Measurements from ENCODE around the gene HIKESHI. TPM values are rescaled to one million over a fixed set of nuclear protein-coding genes. Genes with fewer than 3 reads are reported as not detected.

The HIKESHI gene
- total and polyA plus RNA-seq, 2 of the 8 experiments (the other 6 are each of a cell fraction or from before 2014, with no cell fraction given) = 65.4 to 90.2 TPM

GRCh38 chr11:86265194-86265593 is 36.8 kb upstream of the HIKESHI start:
- Histone ChIP-seq H3K9me3 (ENCODE audit: insufficient read depth in 2 of 2, low read depth in 1 of 2, low read length in 1 of 2) (no peaks in the 10 kb centered on the region), H2AFZ (ENCODE audit: low read length) (no peak overlapping the region), H3K56ac (replicated peaks; ENCODE audit: insufficient read length, low read depth, low read length) (no peak overlapping the region), H3K79me1 (ENCODE audit: low read depth, low read length) (no peaks in the 10 kb centered on the region; the same call in 1 of the 2 replicates), H2BK5ac (ENCODE audit: low read depth, low read length) (no peak overlapping the region), H3K9ac (replicated peaks in 1 of 4; ENCODE audit: extremely low read depth in 1 of 4, low read depth in 3 of 4, low read length in 3 of 4) (no peak overlapping the region), H3K23me2 (ENCODE audit: low read depth, low read length) (no peaks in the 10 kb centered on the region), H4K8ac (ENCODE audit: extremely low read depth, insufficient read depth, low read length) (no peak overlapping the region), H3K14ac (ENCODE audit: insufficient read length) (no peak overlapping the region), H2BK12ac (ENCODE audit: low read depth, low read length) (no peak overlapping the region), H3K18ac (ENCODE audit: extremely low read depth, low read length) (no peak overlapping the region), H4K20me1 (replicated peaks in 1 of 2; ENCODE audit: control insufficient read depth in 1 of 2, insufficient read depth in 2 of 2, low read length in 2 of 2) (no peaks in the 10 kb centered on the region), H4K91ac (replicated peaks; ENCODE audit: insufficient read length, low read length) (no peak overlapping the region), H4K5ac (ENCODE audit: insufficient read length, low read depth, low read length) (no peak overlapping the region), H3K4me3 (ENCODE audit: extremely low read depth in 1 of 4, insufficient read depth in 2 of 4, low read depth in 3 of 4, low read length in 4 of 4) (no peak overlapping the region), H3K27ac (ENCODE audit: low read depth, low read length) (no peak overlapping the region), H3K4me2 (ENCODE audit: insufficient read depth in 1 of 2, low read depth in 2 of 2, low read length in 2 of 2) (no peak overlapping the region), H2BK20ac (ENCODE audit: low read length) (no peak overlapping the region), H2AK5ac (ENCODE audit: low read depth, low read length) (no peak overlapping the region), H3K23ac (ENCODE audit: insufficient read length) (no peak overlapping the region), H3K36me3 (ENCODE audit: control insufficient read depth in 2 of 4, insufficient read depth in 4 of 4, low read length in 3 of 4) (peaks cover 0 to 24% (median 9%) of the 10 kb centered on the region in 4 experiments; a peak in 7 of 8 replicates), H3K79me2 (ENCODE audit: control insufficient read depth in 1 of 2, insufficient read depth in 2 of 2, low read length in 2 of 2) (0 out of 4 replicates have a peak, but pooled peaks cover 0 to 2% of the 10 kb centered on the region in 2 experiments), H3K4ac (replicated peaks; ENCODE audit: insufficient read length, low read depth, low read length) (no peak overlapping the region), H2BK15ac (ENCODE audit: low read length) (no peak overlapping the region), H3K4me1 (replicated peaks in 1 of 4; ENCODE audit: control insufficient read depth in 3 of 4, insufficient read depth in 4 of 4, low read length in 3 of 4) (no peaks in the 10 kb centered on the region), H2BK120ac (replicated peaks; ENCODE audit: low read depth, low read length) (no peak overlapping the region), H3K27me3 (replicated peaks in 1 of 4; ENCODE audit: control insufficient read depth in 3 of 4, extremely low read depth in 1 of 4, insufficient read depth in 3 of 4, low read length in 3 of 4) (no peaks in the 10 kb centered on the region)
- no peak for FAIRE-seq
- CTCF ChIA-PET (ENCODE audit: partially characterized antibody) = interaction anchor here (0.8 kb wide), 1 partner anchor 71 kb away, joined by 3 read pairs; no protein-coding TSS in a partner anchor
- POLR2A ChIA-PET (ENCODE audit: partially characterized antibody) = no interaction called here
- no peak for DNase-seq (ENCODE audit: low read depth in 1 of 2, low spot score in 2 of 2)
- TF ChIP-seq SUZ12 (IDR thresholded peaks at IDR 0.05; ENCODE audit: low read length) (no peak), RNF2 (IDR thresholded peaks at IDR 0.05; ENCODE audit: borderline replicate concordance, low read depth, low read length, missing control alignments, poor library complexity, severe bottlenecking) (no peak), ATF2 (IDR thresholded peaks at IDR 0.05; ENCODE audit: low read length) (no peak), HDAC6 (IDR thresholded peaks at IDR 0.05; ENCODE audit: low read depth, low read length) (no peak), NRF1 (IDR thresholded peaks at IDR 0.05; ENCODE audit: low read depth, low read length) (no peak), POU5F1 (IDR thresholded peaks at IDR 0.05; ENCODE audit: low read depth, low read length) (no peak), GABPA (IDR thresholded peaks at IDR 0.05; ENCODE audit: borderline replicate concordance, insufficient read depth, low read length) (no peak), TEAD4 (IDR thresholded peaks at IDR 0.05; ENCODE audit: low read depth, low read length) (no peak), SIX5 (IDR thresholded peaks at IDR 0.05; ENCODE audit: low read depth, low read length) (no peak), KDM5A (IDR thresholded peaks at IDR 0.05; ENCODE audit: low read length) (no peak), CBX5 (IDR thresholded peaks at IDR 0.05; ENCODE audit: low read depth, low read length) (no peak), SIRT6 (IDR thresholded peaks at IDR 0.05; ENCODE audit: low read length) (no peak)
- TF ChIP-seq, protein P1, sequence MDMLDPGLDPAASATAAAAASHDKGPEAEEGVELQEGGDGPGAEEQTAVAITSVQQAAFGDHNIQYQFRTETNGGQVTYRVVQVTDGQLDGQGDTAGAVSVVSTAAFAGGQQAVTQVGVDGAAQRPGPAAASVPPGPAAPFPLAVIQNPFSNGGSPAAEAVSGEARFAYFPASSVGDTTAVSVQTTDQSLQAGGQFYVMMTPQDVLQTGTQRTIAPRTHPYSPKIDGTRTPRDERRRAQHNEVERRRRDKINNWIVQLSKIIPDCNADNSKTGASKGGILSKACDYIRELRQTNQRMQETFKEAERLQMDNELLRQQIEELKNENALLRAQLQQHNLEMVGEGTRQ (IDR thresholded peaks at IDR 0.05; ENCODE audit: low read length) = no peak
